GM18526 (cell line): ENCODE measurements around the gene SERPINA9.
A peak's percentile ranks its signal among the peaks of the same experiment; 100 is the strongest.

Source experiments
- POLR2A ChIP-seq: IDR thresholded peaks from 3 replicates; pipeline ENCODE4 v1.6.1; 2011; ENCODE audit not compliant: insufficient read length; ENCODE audit errors: extremely low read depth

SERPINA9 gene

DNA sequence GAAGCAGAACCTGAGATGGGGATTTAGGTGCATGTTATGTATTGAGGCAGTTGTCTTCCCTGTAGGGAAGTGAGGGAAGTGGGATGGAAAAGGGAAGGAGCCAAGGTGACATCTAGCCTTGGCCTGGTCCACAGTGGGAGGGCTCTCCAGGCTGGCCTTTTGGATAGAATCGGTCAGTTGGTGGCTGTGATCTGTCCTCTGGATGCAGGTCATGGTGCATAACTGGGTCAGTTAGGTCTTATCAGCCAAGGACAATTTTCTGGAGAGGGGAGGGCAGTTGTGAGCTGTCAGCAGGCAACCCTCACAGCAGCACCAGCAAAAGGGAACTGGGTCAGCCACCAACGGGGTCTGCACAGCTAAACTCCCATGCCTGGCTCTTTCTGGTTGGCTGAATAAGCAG is 23.7 kb upstream of the SERPINA9 start:
- TF ChIP-seq POLR2A, result no peak

DNA sequence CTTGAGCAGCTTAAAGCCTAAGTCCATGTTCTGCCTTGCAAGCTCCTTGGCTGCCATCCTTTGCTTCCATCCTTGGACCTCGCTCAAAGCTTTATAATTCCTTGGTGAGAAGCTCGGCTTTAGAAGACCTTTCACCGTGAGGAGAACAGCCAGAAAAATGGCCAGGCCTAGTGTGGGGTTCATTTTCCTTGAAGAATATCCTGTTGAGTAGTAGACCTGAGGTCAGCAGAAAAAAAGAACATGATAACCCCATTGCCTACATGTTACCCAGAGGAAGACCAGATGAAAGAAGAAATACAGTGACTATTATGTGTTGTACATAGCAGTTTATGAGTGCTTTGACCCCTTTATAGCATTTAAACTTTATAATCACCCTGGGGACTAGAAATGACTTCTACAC is 22.2 kb upstream of the SERPINA9 start:
- no peak for TF ChIP-seq POLR2A

DNA sequence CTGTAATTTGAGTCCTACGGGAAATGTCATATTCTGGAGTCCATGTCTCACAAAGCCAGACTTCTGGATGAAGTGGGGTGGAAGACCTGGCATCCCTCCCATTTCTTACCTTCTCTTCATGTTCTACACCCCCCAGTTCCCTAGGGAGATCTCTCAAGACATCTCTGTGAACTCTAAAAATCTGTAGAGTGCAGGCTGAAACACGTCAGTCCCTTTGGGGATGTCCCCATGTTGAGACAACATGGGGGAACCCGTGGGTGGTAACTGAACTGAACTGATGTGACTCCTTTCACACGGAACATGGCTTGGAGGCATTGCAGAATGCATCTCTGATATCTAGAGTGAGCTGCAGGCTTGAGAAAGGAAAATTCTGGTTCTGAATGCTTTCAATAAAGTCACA is 18.1 kb upstream of the SERPINA9 start:
- no peak for TF ChIP-seq POLR2A

DNA sequence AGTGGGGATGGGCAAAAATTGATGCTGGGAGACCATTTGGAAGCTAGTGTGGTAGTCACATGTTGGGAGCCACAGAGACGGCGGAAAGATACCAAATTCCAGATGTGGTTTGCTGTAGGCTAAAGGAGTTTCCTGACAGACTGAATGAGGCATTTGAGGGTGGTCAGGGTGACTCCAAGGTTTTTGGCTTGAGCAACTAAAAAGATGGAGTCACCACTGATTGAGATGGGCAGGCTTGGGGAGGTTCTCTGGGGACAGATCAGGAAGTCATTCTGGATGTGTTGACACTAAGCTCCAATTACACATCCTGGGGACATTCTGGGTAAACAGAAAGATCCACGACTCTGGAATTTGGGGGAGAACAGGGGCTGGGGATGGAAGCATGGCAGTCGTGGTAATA is 15.5 kb upstream of the SERPINA9 start:
- no peak for TF ChIP-seq POLR2A

GRCh38 chr14:94489336-94489735 is 13.3 kb upstream of the SERPINA9 start:
- no peak for TF ChIP-seq POLR2A

DNA sequence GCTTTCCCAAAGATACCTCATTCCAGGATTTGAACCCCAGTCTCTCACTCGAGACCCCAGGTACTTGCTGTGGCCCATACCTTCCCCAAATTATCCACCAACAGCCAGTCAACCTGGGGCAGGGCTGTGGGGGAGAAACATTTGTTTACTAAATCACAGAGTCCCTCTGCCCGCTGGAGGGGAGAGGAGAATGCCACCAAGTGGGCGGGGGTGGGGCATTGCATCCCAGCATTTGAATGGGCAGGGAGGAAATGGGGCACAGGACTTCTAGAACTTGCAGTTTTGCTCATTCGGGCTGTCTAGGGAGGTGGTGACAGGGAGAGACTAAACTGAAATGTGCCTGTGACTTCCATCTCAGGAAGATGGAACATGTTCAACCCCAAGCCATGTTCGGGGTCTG is 10.9 kb upstream of the SERPINA9 start:
- TF ChIP-seq POLR2A, result no peak

DNA sequence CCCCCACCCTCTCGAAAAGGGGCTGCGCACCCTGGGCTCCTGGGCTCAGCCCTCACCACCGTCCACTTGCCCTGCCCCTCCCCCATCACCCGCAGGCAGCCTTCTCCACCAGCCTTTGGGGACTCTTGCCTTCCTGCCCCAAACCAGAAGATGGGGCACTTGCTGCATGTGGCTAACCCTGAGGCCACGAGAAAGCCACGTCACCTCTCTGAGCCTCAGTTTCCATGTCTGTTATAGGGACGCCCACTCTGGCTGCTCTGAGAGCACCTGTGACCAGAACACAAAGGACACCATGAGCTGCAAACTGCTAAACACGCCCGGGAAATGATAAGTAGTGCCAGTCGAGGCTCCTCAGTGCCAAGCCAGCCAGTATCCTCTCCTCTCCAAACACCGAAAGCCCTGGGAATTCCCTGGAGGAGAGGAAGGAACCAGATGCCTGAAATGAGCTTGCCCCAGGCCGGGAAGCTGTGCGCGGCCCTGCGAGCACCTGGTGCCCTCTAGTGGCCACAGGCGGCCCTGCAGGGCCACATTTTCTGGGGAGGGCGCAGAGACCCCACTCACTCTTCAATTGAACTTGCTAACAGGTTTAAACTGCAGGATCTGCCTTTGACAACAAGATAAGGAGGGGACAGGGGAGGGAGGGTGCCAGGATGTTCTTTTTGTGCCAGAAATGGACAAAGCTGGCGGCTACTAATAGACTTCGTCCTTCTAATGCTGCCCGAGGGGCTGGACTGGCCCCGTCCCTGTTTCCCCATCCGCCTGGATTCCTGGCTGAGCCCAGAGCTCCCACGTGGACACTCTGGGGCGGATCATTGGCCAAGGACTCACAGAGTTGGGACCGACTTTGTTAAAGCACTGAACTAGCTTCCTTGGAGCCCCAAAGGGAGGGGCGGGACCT is 10.2 kb upstream of the SERPINA9 start:
- no peak for TF ChIP-seq POLR2A

GRCh38 chr14:94484481-94484880 is 8.5 kb upstream of the SERPINA9 start:
- no peak for TF ChIP-seq POLR2A

DNA sequence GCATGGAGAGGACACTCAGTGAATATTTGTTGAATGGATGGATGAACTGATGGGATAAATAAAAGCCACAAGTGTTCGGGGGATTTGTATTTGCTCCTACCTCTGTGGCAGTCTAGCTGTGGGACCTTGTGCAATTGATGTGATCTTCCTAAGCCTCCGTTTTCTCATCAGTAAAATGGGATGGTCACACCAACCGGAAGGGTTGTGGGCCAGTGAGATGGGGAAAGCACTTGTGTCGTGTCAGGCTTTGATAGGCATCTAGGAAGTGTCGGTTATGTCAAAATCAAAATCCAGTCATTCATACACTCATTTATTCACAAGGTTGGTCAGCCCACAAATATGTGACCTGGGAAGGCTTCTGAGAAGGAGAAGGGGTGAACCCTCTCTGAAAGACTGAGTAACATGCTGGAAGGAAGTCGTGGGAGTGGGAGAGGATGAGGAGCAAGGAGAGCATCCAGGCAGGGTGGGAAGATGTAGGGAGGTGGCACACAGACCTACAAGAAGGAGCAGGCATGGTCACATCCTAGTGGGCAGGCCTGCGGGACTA is 7.8 kb upstream of the SERPINA9 start:
- TF ChIP-seq POLR2A, result no peak

- no peak for TF ChIP-seq POLR2A
These were observed 7.1 kb upstream of the SERPINA9 start for GRCh38 chr14:94483071-94483451.

DNA sequence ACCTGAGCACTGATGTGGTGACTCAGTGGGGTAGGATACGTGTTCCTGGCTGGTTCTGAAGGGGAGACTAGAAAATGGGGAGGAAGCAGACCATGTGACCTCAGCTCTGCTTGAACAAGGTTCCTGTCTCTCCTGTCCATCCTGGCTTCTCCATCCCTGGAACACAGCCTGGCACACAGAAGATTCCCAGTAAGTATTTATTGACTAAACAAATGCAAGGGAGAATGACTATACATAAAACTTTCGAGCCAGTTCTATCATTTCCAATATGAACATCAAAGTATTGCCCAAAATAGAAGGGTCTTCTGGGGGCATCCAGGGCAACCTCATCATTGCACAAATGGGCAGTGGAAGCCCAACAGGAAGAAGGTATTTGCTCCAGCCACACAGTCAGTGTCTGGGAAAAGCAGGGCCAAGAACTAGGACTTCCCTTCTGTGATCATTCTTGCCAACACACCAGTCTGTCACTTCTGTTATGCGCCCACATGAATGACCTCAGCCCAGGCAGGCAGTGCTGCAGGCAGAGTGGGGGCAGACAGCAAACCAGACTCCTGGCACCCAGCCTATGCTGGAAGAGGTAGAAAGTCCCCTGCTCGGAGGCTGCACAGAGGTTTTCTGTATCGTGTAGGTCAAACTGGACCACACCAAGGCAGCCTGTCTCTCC is 5.6 kb upstream of the SERPINA9 start:
- peak; percentile 16 for TF ChIP-seq POLR2A

DNA sequence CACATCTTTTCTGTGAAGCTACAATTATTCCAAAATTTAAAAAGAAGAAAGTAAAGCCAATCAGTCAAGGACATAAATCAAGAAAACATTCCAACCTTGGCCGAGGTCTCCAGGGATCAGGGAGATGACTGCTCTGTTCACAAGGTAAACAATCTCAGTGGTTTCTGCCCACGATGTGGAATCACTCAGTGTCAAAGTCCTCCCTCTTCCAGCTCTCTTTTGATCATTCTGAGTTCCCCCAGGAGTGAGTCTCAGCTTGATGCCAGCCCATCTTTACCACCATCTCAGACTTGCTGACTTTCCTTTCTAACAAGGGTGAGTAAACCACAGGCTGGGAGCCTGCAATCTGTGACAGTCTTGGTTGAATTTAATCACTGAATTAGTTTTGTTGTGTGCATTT is 4.8 kb upstream of the SERPINA9 start:
- no peak for TF ChIP-seq POLR2A

- no peak for TF ChIP-seq POLR2A
These were observed 2.4 kb upstream of the SERPINA9 start for GRCh38 chr14:94478420-94478819.

DNA sequence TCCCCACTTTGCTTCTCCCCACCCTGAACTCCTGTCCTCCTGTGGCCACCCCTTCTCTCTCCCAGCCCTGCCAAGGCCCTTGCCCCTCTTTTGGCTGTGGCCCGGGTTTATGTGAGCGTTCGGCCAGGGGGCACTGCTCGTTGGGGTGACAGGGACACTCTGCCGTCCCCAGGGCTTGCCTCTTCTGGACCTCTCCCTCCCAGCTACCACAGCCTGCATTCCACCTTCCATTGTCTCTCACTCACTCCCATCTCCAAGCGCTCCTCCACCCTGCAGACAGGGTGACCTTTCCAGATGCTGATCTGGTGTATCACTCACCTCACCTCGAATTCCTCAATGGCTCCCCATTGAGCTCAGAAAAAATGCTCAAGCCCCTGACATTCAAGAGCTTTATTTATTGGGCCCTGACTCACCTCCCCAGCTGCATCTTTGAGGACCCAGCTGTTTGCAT is 1.4 kb downstream of the SERPINA9 start:
- TF ChIP-seq POLR2A, result no peak

DNA sequence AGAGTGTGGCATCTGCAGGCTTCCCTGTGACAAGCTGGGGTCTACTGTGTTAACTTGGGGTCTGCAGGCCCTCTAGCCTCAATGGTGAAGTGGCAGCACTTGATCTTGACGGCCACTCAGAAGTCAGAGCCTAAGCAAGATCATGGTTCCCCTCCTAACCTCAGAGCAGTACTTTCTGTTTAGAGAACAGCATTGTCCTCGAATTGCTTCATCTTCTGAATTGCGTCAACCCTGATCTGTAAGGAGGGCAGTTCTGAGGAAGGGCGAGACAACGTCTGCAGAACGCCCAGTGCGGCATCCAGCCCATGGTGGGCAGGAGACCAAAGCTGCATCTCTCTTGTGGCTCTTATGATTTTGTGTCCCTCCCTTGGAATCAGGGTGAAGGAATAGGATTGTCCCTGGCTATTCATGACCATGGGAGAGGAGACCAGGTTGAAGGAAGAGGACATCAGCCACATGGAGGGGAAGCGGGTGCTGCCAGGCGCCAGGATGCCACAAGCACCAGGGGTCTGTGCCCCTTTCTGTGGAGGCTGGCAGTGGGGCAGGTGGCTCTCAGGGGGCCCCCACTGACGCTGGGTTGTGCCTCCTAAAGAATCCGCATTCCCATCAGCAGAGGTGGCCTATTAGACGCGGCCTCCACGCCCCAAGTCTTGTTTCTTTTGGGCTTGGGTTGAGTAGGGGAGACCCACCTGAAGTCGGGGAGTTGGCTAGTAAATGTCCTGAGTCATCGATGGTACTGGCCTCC is 2.2 kb downstream of the SERPINA9 start:
- TF ChIP-seq POLR2A, result no peak
